Activated CD4-positive, alpha-beta T cell treated with anti-CD3 and anti-CD28 coated beads for 24 hours (primary cell): ENCODE results near the gene PNISR.
A peak's percentile ranks its signal among the peaks of the same experiment; 100 is the strongest.
"Not testable (repeated sequence)": the region's sequence is repeated elsewhere in the genome, so short reads cannot be mapped to it uniquely, and the experiment has no call there.

Experiments used
- DNase-seq, 2 donors: peaks; one replicate each; pipeline ENCODE4 v3.0.0-alpha.2; 2020; ENCODE audit warnings: low read depth in 2 of 2

Gene PNISR, protein sequence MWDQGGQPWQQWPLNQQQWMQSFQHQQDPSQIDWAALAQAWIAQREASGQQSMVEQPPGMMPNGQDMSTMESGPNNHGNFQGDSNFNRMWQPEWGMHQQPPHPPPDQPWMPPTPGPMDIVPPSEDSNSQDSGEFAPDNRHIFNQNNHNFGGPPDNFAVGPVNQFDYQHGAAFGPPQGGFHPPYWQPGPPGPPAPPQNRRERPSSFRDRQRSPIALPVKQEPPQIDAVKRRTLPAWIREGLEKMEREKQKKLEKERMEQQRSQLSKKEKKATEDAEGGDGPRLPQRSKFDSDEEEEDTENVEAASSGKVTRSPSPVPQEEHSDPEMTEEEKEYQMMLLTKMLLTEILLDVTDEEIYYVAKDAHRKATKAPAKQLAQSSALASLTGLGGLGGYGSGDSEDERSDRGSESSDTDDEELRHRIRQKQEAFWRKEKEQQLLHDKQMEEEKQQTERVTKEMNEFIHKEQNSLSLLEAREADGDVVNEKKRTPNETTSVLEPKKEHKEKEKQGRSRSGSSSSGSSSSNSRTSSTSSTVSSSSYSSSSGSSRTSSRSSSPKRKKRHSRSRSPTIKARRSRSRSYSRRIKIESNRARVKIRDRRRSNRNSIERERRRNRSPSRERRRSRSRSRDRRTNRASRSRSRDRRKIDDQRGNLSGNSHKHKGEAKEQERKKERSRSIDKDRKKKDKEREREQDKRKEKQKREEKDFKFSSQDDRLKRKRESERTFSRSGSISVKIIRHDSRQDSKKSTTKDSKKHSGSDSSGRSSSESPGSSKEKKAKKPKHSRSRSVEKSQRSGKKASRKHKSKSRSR

DNA sequence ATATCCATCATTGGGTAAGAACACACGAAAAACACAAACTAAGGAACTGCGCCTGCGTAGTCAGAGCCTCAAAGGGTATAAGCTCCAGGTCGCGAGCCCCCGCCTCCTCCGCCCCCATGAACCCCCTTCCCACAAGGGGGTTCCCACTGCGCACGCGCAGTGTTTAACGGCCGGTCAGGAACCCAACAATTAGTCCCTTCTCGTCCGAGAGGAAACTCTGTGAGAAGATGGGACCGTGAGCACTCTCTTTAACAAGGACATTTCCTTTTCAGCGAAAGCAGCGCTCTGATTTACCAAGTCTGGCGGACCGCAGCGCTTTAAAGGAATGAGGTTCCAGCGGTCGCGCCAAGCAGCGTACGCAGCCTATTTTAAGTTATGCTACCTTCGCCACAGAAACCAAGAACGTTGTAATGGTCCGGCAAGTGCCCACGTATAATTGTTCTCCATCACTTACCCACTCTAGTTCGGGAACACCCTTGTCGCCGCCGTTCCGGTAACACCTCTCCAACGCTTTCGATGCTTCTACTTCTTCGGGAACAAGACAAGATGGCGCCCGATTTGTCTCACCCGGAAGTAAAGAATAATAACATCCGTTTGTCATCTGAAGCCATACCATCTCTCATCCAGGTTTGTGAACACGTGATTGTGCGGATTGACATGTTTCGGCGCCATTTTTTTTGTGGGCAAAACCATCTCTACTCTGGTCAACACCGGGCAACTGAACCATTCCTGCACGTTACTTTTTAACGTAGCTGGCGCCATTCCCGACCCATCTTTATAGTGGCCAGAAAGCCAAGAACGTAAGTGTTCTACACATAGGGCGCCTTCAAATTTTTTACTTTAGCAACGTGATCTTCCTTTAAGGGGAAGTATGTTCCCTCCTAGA, at the start of gene PNISR:
PNISR (minus strand) TSS at position 548 of the 886 bp plus-strand sequence. CDS start 10,649 bp downstream, outside the sequence.
- peak; percentile 66 to 73 for DNase-seq

- no peak for DNase-seq
Observed at GRCh38 chr6:99473730-99474129, 48.6 kb upstream of the PNISR start.

DNA sequence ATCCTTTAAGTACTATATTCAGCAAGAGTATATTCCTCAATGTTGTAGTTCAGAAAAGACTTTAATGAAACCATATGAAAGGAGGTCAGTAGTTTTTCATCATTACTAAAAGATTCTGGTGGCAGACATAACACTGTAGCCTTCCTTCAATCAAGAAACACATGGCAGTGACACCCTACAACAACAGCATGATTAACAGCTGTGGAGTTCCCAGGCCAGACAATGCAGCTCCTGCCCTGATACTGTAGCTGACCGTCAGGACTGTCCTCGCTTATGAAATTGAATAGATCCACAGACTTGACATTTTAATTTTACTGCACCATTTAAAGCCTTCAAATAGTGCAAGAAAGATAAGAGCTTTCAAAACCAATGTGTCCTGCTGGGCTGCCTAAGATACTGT, 46.5 kb upstream of the PNISR start:
- no peak for DNase-seq

- no peak for DNase-seq
Observed at GRCh38 chr6:99467509-99468106, 42.5 kb upstream of the PNISR start.

DNA sequence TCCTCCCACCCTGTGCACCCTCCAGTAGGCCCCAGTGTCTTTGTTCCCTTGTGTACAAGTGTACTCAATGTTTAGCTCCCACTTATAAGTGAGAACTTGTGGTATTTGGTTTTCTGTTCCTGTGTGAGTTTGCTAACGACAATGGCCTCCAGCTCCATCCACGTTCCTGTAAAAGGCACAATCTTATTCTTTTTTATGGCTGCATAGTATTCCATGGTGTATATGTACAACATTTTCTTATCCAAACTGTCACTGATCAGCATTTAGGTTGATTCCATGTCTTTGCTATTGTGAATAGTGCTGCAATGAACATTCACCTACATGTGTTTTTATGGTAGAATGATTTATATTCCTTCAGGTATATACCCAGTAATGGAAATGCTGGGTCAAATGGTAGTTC, 34.0 kb upstream of the PNISR start:
- DNase-seq: not testable (repeated sequence)

DNA sequence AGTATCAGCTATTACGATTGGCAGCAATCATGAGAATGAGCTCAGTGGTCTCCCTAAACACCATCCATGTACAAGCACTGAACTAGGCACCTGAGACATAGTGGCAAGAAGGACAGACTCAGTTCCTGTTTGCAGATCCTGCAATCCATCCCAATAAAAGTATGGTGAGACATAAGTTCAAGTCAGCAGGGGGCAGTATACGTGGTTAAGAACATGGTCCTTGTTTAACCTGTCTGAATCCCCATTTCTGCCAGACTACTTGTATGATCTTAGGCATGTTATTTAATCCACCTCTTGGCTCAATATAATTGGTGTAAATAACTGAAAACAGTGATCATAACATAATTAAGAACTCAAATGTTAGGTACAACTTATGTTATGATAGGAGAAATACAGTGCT, 33.2 kb upstream of the PNISR start:
- no peak for DNase-seq

DNA sequence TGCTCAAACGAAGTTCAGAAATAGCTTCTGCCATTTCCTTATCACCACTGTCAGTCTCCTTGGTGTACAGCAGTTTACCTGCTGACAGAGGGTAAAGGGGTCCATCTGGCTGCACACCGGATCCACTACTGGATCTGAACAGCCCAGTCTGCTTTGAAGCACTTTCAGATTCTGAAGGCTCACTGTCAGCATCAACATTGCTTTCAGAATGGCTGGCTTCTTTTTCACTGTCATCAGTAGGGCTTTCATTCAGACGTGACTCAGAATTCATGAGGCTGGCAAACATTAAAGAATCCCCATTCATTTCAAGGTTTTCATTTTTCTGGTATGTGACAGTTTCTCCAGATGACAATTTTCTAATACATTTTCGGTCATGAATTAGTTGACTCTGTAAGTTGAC, 21.0 kb upstream of the PNISR start:
- no peak for DNase-seq

DNA sequence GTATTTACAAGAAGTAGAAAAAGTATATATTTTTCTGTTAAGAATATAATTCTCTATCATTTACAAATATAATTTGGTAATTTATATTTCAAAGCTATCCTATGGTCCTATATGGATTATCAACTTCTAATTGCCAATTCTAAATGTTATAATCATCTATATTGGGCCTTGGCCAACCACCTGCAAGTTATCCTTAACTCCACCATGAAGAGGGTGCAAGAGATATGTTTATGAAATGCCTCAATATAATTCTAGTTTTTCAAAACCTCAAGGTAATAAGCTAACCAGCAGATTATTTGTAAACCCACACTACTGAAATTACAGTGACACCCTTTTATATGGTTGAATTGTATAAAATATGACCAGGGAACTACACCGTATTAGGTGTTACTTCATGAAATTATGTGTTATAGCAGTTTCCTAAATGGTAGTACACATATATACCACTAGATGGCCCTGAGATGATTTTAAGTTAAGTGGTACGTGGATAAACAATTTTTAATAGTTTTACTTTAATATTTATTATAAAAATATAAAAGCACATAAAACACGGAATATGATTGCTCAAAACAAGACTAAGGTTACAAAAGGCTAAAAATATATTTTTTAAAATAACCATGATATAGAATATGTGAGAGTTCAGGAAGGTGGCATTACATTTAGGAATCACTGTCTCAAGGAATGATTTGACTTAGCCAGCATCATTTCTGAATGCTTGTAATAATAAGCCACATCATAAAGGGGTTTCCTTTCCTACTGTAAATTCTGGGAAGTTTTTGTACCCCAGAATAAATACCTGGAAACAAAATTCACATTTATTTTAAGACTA, 9.8 kb upstream of the PNISR start:
- DNase-seq: no peak

- DNase-seq: no peak
Observed at GRCh38 chr6:99432877-99433276, 7.8 kb upstream of the PNISR start.

DNA sequence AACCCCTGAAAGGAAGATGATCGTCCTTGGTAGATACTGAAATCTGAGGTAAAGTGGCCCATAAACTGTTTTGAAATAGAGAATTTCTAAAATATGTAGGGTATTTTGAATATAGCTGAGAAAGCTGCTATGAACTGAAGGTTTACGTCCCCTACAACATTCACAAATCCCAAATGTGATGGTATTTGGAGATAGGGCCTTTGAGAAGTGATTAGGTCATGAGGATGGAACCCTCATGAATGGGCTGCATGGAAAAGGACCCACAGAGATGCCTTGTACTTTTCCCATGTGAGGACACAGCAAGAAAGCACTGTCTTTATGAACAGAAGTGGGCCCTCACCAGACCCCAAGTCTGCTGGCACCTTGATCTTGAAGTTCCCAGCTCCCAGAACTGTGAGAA, 6.8 kb upstream of the PNISR start:
- no peak for DNase-seq

DNA sequence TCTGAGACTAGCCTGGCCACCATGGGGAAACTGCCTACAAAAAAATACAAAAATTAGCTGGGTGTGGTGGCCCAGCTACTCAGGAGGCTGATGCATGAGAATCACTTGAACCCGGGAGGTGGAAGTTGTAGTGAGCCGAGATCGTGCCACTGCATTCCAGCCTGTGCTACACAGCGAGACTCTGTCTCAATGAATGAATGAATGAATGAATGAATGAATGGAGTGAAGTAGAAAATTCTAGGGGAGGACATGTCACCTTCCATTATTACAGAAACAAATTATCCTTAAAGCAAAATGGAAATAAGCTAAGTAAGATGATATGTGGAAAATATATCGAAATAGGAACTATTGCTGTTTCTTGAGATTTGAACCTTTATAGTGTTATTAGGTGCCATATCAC, 2.9 kb upstream of the PNISR start:
- no peak for DNase-seq

- no peak for DNase-seq
Observed at GRCh38 chr6:99426451-99426757, 1.3 kb upstream of the PNISR start.

DNA sequence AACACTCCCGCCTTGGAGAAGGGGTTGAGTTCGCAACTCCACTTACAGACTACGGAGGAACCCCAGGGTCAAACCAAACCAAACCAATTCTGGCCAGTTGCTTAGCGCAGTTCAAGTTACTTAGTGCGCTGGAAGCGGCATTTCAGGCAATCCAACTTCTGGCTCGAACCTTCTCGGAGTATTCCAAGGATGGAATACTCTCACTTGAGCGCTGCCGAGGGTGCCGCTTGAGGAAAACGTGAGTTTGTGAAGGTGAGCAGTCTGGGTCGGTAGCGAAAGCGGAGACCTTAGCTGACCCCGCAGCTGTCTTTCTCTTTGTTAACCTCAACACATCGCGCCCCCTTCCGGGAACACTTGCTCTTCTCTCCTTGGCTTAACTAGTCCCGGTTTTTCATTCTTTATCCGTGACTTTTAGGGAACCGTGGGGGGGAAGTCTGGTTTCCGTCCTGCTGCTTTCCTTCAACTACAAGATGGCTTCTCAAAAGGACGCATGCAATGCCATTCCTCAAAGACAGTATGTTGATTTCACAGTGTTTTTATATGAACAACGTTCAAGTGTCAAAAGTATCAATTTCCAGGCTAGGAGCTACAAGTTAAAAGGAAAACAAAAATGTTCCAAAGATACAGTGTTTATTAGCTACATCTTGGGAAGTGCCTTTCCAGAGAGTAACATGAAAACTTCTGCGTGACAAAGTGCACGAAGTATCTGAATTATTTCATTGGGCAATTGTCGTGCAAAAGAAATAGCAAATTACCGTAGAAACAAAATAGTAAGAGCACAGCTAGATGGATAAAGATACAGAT, 741 bp upstream of the PNISR start:
- DNase-seq: peak; percentile 47 to 58

- no peak for DNase-seq
Observed at GRCh38 chr6:99424022-99424421, 1.1 kb downstream of the PNISR start.

DNA sequence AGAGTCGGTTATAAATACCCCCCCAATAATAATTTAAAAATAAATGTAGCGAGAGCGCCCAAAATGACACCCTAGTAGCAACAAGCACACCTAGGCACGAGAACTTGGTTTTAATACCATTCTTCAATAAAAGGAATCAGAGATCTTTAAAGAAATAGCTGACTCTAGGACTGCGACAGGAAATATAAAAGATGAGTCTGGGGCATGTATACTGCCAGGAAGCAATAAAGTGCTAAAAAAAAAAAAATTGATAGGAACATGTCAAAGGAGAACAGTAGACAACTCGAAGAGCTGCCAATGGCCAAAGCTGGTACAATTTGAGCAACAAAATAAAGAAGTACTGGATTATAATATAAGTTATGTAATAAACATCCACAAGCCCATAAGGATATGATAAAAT, 2.2 kb downstream of the PNISR start:
- DNase-seq: no peak

DNA sequence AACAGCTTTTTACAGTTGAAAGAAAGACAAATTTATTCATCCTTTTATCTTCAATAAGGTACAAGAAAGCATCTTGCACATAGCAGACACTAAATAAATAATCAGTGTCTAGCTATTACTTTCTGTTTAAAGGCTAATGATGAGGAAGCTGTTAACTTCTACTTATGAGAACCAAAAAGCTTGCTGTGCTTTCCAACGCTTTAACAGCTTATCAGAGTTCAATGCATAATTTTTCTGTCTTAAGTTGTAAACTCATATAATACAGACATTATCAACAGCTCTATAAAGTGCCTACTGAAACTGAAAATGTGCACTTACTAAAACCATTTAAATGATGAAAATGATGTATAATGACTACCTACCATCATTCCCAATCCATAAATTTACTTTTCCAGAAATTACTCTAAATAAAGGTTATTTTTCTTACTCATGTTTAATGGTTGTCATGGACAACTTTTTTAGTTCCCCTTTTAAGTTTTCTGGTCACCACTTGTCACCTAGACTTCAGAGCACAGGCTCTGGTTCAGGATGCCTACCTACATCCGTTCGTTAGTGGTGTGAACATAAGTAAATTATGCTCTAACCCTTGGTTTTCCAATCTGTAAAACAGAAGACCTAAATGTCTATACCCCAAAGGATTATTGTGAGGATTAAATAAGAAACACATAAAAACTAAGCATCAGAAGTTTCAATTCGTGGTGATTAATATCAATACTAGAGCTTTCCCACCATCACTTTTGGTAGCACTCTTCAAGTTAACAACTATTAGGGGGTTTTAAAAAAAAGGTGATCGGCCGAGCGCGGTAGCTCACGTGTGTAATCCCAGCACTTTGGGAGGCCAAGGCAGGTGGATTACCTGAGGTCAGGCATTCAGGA, 8.0 kb downstream of the PNISR start:
- no peak for DNase-seq

DNA sequence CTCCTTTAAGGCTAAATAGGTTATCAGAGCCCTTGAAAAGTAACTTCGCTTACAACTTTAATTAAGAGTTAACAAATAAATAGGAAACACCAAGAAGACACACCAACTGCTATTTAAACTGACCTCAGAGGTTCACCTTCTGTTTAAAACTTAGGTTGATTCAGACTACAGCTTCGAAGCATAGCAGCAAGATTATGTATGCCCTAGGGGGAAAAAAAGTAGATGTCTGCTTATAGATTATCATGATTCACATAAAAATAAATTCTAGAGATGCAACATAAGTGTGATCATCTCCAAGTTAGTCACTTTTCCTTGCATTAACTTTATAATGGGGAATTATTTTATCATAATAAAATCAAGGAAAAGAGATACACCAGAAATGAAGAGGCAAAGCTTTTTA, 8.9 kb downstream of the PNISR start:
- DNase-seq: no peak

GRCh38 chr6:99415446-99415845, 9.7 kb downstream of the PNISR start:
- DNase-seq: no peak

DNA sequence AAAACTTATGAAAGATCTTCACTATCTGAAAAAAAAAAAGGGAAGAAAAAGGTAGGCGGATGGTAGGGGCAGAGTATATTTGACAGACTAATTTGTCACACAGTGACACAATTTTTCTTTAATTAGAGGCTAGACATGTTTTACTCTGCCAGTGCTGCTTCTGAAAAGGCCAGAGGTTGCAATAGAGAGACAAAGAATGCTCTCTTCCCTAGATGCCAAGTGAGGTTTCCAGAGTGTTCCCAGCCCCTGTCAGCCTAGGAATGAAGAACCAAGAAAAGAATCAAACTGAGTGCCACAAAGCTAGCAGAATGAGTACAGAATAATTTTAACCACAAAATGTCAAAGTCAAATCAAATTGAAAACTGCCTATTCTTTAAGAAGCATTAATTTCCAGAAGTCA, 13.0 kb downstream of the PNISR start:
- DNase-seq: no peak
